C4-2B (cell line): ENCODE data around the gene CS.

ENCODE experiments used
- CTCF ChIP-seq: fragments of 450-650 bp; conservative IDR thresholded peaks from 2 replicates; pipeline ENCODE4 v1.5.1; 2017; ENCODE audit warnings: mild to moderate bottlenecking
- ZFX ChIP-seq: fragments of 450-650 bp; IDR thresholded peaks from 2 replicates; pipeline ENCODE4 v1.6.1; 2017

GRCh38 chr12:56333679-56334489 lies 33.8 kb upstream of the CS start, which contains the start of gene PAN2:
- TF ChIP-seq CTCF = no peak; the same call in 1 of the 2 replicates
- TF ChIP-seq ZFX = no peak
